Loucy (cell line): ENCODE data around the gene CD82.
"Not testable (repeated sequence)": the region's sequence is repeated elsewhere in the genome, so short reads cannot be mapped to it uniquely, and the experiment has no call there.

Source experiments
- H2AFZ ChIP-seq: fragments of 200-600 bp; sonication (generic); 2 replicates; pipeline ENCODE4 v1.6.0; 2016; ENCODE audit warnings: antibody characterized with exemption, mild to moderate bottlenecking, low read length, moderate library complexity
- H3F3A ChIP-seq: fragments of 200-600 bp; 2 replicates; pipeline ENCODE4 v1.6.0; 2016; ENCODE audit warnings: antibody characterized with exemption, low read depth, mild to moderate bottlenecking
- H3K27me3 ChIP-seq: fragments of 200-600 bp; sonication (generic); 2 replicates; pipeline ENCODE4 v1.6.1; 2014; ENCODE audit warnings: low read length, mild to moderate bottlenecking; ENCODE audit not compliant: insufficient read depth, poor library complexity, severe bottlenecking
- H3K36me3 ChIP-seq: fragments of 200-600 bp; sonication (generic); 2 replicates; pipeline ENCODE4 v1.6.1; 2016; ENCODE audit warnings: low read length; ENCODE audit not compliant: insufficient read depth
- H3K4me1 ChIP-seq: fragments of 200-600 bp; sonication (generic); 2 replicates; pipeline ENCODE4 v1.5.1; 2014; ENCODE audit warnings: low read length, mild to moderate bottlenecking; ENCODE audit not compliant: insufficient read depth, poor library complexity, severe bottlenecking
- H3K4me2 ChIP-seq: fragments of 200-600 bp; sonication (generic); 2 replicates; pipeline ENCODE4 v1.6.0; 2014; ENCODE audit warnings: antibody characterized with exemption, low read length, low read depth, mild to moderate bottlenecking; ENCODE audit not compliant: poor library complexity, severe bottlenecking
- H3K4me3 ChIP-seq: fragments of 200-600 bp; sonication (generic); 2 replicates; pipeline ENCODE4 v1.5.1; 2014; ENCODE audit warnings: low read length, mild to moderate bottlenecking, mixed read lengths; ENCODE audit not compliant: poor library complexity, severe bottlenecking
- H3K79me2 ChIP-seq: fragments of 200-600 bp; sonication (generic); 2 replicates; pipeline ENCODE4 v1.6.1; 2014; ENCODE audit warnings: low read length; ENCODE audit not compliant: insufficient read depth
- H3K9ac ChIP-seq: fragments of 200-600 bp; sonication (generic); 2 replicates; pipeline ENCODE4 v1.6.0; 2014; ENCODE audit warnings: mild to moderate bottlenecking, low read depth, low read length, moderate library complexity; ENCODE audit not compliant: poor library complexity, severe bottlenecking
- H3K9me2 ChIP-seq: fragments of 200-600 bp; sonication (generic); replicated peaks from 2 replicates; pipeline ENCODE4 v1.6.1; 2016; ENCODE audit warnings: low read depth, low read length, mixed read lengths
- H3K9me3 ChIP-seq: fragments of 200-600 bp; sonication (generic); 2 replicates; pipeline ENCODE4 v1.6.1; 2014; ENCODE audit warnings: mild to moderate bottlenecking, antibody characterized with exemption, low read length, low read depth; ENCODE audit not compliant: insufficient read depth
- H4K20me1 ChIP-seq: fragments of 200-600 bp; sonication (generic); 2 replicates; pipeline ENCODE4 v1.6.0; 2014; ENCODE audit warnings: antibody characterized with exemption, low read length, mild to moderate bottlenecking; ENCODE audit not compliant: insufficient read depth, poor library complexity, severe bottlenecking
- CTCF ChIP-seq: fragments of 200-600 bp; sonication (generic); conservative IDR thresholded peaks from 2 replicates; pipeline ENCODE4 v1.5.1; 2014; ENCODE audit warnings: mild to moderate bottlenecking, antibody characterized with exemption, low read length
- EZH2phosphoT487 ChIP-seq: fragments of 200-600 bp; IDR thresholded peaks from 2 replicates; pipeline ENCODE4 v1.6.1; 2018; ENCODE audit warnings: antibody characterized with exemption, mild to moderate bottlenecking, moderate library complexity, borderline replicate concordance

The CD82 gene

DNA sequence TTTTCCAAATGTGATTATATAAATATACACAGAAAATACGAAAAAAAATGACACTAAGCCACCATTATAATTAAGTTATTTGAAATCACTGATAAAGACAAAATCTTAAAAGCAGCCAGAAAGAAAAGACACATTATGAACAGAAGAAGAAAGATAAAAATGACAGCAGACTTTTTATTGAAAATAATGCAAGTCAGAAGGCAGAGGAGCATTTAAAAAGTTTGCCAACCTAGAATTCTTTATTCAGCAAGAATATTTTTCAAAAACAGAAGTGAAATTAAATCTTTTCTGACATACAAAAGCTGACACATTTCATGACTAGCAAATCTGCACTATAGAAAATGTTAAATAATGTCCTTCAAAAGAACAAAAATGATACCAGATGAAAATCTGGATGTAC lies 77.8 kb downstream of the CD82 start:
- no peaks in the 10 kb centered on the region for H3F3A ChIP-seq
- no peak overlapping the region for H3K4me3 ChIP-seq
- H3K9ac ChIP-seq, result no peak overlapping the region
- peaks cover 14% of the 10 kb centered on the region for H3K9me3 ChIP-seq
- H3K79me2 ChIP-seq, result no peaks in the 10 kb centered on the region
- H3K4me1 ChIP-seq, result peaks cover 3% of the 10 kb centered on the region
- TF ChIP-seq CTCF, result no peak
- no peak for TF ChIP-seq EZH2phosphoT487
- no peak overlapping the region for H3K4me2 ChIP-seq
- H3K9me2 ChIP-seq, result no peaks in the 10 kb centered on the region
- H3K36me3 ChIP-seq, result no peaks in the 10 kb centered on the region
- H2AFZ ChIP-seq, result no peak overlapping the region
- H4K20me1 ChIP-seq, result no peaks in the 10 kb centered on the region
- no peaks in the 10 kb centered on the region for H3K27me3 ChIP-seq

GRCh38 chr11:44645827-44646226 lies 80.4 kb downstream of the CD82 start:
- Histone ChIP-seq H3K79me2 (no peaks in the 10 kb centered on the region), H4K20me1 (no peaks in the 10 kb centered on the region), H2AFZ (no peak overlapping the region), H3K9me3 (peaks cover 14% of the 10 kb centered on the region), H3F3A (no peaks in the 10 kb centered on the region), H3K9ac (no peak overlapping the region), H3K4me1 (peaks cover 3% of the 10 kb centered on the region), H3K36me3 (no peaks in the 10 kb centered on the region), H3K9me2 (no peaks in the 10 kb centered on the region), H3K4me2 (no peak overlapping the region), H3K4me3 (no peak overlapping the region), H3K27me3 (no peaks in the 10 kb centered on the region)
- TF ChIP-seq CTCF, result no peak
- no peak for TF ChIP-seq EZH2phosphoT487

DNA sequence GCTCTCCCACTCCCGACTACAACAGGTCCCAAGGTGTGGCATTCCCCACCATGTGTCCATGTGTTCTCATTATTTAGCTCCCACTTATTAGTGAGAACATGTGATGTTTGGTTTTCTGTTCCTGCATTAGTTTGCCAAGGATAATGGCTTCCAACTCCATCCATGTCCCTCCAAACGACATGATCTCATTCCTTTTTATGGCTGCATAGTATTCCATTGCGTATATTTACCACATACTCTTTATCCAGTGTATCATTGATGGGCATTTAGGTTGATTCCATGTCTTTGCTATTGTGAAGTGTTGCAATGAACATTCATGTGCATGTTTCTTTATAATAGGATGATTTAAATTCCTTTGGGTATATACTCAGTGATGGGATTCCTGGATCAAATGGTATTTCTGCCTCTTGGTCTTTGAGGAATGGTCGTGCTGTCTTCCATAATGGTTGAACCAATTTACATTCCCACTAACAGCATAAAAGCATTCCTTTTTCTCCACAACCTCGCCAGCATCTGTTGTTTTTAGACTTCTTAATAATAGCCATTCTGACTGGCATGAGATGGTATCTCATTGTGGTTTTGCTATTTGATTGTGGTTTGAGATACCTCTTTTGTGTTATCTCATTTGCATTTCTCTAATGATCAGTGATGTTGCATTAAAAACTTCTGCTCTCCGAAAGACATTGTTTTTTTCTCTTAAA lies 81.9 kb downstream of the CD82 start:
- not testable (repeated sequence) for H3K4me2 ChIP-seq, H4K20me1 ChIP-seq, H3K9ac ChIP-seq, H3F3A ChIP-seq, H3K4me1 ChIP-seq, H2AFZ ChIP-seq, H3K79me2 ChIP-seq, H3K9me2 ChIP-seq, H3K36me3 ChIP-seq, H3K27me3 ChIP-seq, H3K4me3 ChIP-seq
- peaks cover 14% of the 10 kb centered on the region for H3K9me3 ChIP-seq

DNA sequence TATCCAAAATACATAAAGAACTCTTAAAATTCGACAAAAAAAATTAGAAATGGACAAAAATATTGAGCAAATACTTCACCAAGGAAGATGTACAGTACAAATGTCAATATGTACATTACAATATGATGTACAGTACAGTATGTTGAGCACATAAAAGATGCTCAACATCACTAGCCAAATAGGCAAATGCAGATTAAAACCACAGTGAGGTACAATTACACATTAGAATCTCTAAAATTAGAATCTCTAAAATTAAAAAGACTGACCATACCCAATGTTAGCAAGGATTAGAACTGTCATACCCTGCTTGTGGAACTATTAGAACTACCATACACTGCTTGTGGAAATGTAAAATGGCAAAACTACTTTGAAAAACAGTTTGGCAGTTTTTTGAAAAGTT lies 82.6 kb downstream of the CD82 start:
- Histone ChIP-seq H3K4me1 (peaks cover 3% of the 10 kb centered on the region), H2AFZ (no peak overlapping the region), H3K9me3 (peaks cover 9% of the 10 kb centered on the region), H3K4me2 (no peak overlapping the region), H3K36me3 (no peaks in the 10 kb centered on the region), H3K27me3 (no peaks in the 10 kb centered on the region), H3K9me2 (no peaks in the 10 kb centered on the region), H3K4me3 (no peak overlapping the region), H3F3A (no peaks in the 10 kb centered on the region), H4K20me1 (no peaks in the 10 kb centered on the region), H3K9ac (no peak overlapping the region), H3K79me2 (no peaks in the 10 kb centered on the region)
- TF ChIP-seq EZH2phosphoT487 (no peak), CTCF (no peak)
